Right lobe of liver (tissue), 6 donors: ENCODE measurements around the gene SPNS3. TPM values are rescaled to one million over a fixed set of nuclear protein-coding genes. Genes with fewer than 3 reads are reported as not detected.

Experiments used
- ATAC-seq, 4 donors: fragments of 200-7000 bp; cut with Tn5 transposase; one replicate each; pipeline ENCODE4 v1.9.1; 2020; ENCODE audit warnings: mild to moderate bottlenecking in 4 of 4, moderate library complexity in 4 of 4
- DNase-seq, 3 donors: peaks; one replicate each; pipeline ENCODE4 v3.0.0-alpha.2; 2020
- H3K27ac ChIP-seq, 3 donors: fragments of 200-600 bp; one replicate each; pipeline ENCODE4 v1.8.0; 2022
- H3K27me3 ChIP-seq, 2 donors: fragments of 200-600 bp; one replicate each; pipeline ENCODE4 v1.8.0; 2022
- H3K36me3 ChIP-seq, 4 donors: fragments of 200-600 bp; sonication (generic) in 1 of 4; one replicate each; pipeline versions ENCODE4 v1.5.1 to v1.8.0; 2017 to 2022; ENCODE audit warnings: control low read depth in 1 of 4
- H3K4me1 ChIP-seq, 4 donors: fragments of 200-600 bp; sonication (generic) in 1 of 4; one replicate each; pipeline versions ENCODE4 v1.5.1 to v1.8.0; 2017 to 2022; ENCODE audit warnings: control low read depth in 1 of 4
- H3K4me3 ChIP-seq, 3 donors: fragments of 200-600 bp; one replicate each; pipeline ENCODE4 v1.8.0; 2022
- H3K9me3 ChIP-seq, 4 donors: fragments of 200-600 bp; sonication (generic) in 1 of 4; one replicate each; pipeline versions ENCODE4 v1.5.1 to v1.8.0; 2017 to 2022; ENCODE audit warnings: control low read depth in 1 of 4
- POLR2A ChIP-seq: fragments of 450-650 bp; IDR thresholded peaks from one replicate; pipeline ENCODE4 v1.6.1; 2017; ENCODE audit warnings: antibody characterized with exemption, mild to moderate bottlenecking
- WGBS: methylation state at CpG from one replicate; pipeline ENCODE4 v1.1.6; 2018; ENCODE audit warnings: low coverage, low lambda C conversion rate; ENCODE audit not compliant: insufficient coverage; ENCODE audit errors: missing lambda C conversion rate; 5-methylcytosine and 5-hydroxymethylcytosine counted together
- intact Hi-C, 2 donors: fragments of 100-400 bp; cut with DNase I; formaldehyde crosslinking; loops; one replicate each; pipeline versions ENCODE4 v1.11.2 to v1.14.1; 2022
- total RNA-seq, 6 experiments: library from RNA; depleted of rRNA in 2 of 6; stranded (reverse); fragments of >200 nt in 2 of 6; fragmentation: NEBNext Ultra II Directional in 3 of 6; extraction: Animal tissue kit (Norgen Biotek cat#: 25700) in 3 of 6; gene quantifications; one replicate each; pipeline versions ENCODE4 v1.1.0 to v1.2.4, GENCODE V29; 2016 to 2023
- TF ChIP-seq, protein P1 (sequence below), 4 donors: fragments of 200-600 bp in 3 of 4; fragments of 450-650 bp in 1 of 4; IDR thresholded peaks; one replicate each; pipeline versions ENCODE4 v1.5.1 to v1.8.0; 2016 to 2022; ENCODE audit warnings: antibody characterized with exemption in 4 of 4, mild to moderate bottlenecking in 2 of 4
- donor health status: DM: no; HTN: yes; CAD: no.
- donor health status: DM: no; HTN: no; CAD: no.
- donor health status: DM: no; HTN: no; CAD: no.
- donor health status: DM: no; HTN: yes; CAD: no.
- donor health status: DM: no; HTN: yes; CAD: no.

The SPNS3 gene
- total RNA-seq, 6 experiments from 2014 or later, result not detected

DNA sequence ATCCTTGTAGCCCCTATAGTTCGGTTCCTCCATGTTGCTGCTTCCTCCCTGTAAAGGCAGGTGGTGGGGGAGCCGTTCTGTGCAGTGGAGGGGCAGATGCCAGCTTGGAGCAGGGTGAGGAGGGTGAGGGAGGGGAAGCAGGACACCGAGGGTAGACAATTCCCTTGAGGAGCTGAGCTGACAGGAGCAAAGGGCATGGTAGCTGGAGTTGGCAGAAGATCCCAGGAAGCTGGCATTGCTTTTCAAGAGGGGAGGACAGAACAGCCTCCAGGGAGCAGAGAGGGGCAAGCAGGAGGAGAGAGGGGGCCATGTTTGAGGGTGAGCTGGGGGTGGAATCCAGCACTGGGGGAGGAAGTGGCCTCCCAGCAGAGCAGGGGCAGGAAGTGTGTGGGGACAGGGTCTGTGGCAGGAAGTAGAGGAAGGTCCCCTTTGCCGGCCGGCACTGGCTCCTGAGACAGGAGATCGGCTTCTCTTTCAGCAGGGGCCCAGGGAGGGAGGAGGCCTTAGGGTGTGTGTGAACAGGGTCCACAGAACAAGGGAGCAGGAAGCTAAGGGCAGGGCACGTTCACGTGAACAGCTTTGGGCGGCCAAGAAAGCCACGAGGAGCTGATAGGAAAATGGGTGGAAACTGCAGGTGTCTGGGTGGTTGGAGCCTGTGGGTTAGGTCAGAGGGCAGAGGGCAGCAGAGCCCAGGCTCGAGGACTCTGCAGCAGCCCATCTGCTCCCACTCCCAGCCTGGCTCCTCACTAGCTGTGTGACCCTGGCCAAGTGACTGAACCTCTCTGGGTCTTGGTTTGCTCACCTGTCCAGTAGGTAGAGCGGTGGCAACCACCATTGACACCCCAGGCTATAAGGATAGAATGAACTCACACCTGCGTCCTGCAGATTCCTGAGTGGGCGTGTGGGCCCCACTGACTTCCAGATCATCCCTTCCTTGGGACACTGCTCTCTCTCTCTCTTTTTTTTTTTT, 47.5 kb downstream of the SPNS3 start:
- Histone ChIP-seq H3K27me3 (no peaks in the 10 kb centered on the region), H3K36me3 (no peaks in the 10 kb centered on the region), H3K4me3 (no peak overlapping the region), H3K9me3 (no peaks in the 10 kb centered on the region), H3K4me1 (peaks cover 0 to 11% (median 0%) of the 10 kb centered on the region in 4 donors), H3K27ac (no peak overlapping the region)
- ATAC-seq, result peak; percentile 10 to 50 (median 30)
- intact Hi-C loops, result no loop called here
- 35% methylated on average over 8 of the region's 14 CpGs for WGBS
- TF ChIP-seq POLR2A, result no peak
- TF ChIP-seq, protein P1, sequence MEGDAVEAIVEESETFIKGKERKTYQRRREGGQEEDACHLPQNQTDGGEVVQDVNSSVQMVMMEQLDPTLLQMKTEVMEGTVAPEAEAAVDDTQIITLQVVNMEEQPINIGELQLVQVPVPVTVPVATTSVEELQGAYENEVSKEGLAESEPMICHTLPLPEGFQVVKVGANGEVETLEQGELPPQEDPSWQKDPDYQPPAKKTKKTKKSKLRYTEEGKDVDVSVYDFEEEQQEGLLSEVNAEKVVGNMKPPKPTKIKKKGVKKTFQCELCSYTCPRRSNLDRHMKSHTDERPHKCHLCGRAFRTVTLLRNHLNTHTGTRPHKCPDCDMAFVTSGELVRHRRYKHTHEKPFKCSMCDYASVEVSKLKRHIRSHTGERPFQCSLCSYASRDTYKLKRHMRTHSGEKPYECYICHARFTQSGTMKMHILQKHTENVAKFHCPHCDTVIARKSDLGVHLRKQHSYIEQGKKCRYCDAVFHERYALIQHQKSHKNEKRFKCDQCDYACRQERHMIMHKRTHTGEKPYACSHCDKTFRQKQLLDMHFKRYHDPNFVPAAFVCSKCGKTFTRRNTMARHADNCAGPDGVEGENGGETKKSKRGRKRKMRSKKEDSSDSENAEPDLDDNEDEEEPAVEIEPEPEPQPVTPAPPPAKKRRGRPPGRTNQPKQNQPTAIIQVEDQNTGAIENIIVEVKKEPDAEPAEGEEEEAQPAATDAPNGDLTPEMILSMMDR (IDR thresholded peaks at IDR 0.05), result no peak
- DNase-seq, result no peak

DNA sequence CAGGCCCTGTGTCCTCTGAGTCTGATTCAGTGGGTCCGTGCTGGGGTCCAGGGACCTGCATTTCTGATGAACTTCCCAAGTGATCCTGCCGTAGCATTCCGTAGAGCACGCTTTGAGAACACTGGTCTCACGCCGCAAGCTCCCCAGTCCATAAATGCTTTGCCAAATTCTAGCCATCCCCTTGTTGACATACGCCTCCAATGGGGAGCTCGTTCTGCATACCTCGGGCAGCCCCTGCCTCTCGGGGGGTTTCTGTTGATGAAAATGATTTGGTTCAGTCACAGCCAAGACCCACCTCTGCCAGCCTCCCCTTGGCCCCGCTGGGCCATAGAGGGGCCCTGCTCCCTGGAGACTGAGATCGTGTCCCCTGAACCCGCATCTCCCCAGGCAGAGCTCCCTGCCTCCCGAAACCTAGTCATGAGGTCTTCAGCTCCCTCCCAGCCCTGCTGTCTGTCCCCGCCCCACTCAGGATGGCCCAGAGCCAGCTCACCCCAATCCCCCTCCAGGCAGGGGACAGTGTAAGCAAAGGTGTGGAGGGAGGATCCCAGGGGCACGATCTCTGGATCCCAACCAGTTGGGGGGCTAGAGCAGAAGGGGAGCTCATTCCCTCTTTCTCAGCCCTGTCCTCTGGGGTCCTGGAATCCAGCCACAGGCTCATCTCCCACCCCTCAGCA, 48.7 kb downstream of the SPNS3 start:
- Histone ChIP-seq H3K4me3 (no peak overlapping the region), H3K36me3 (no peaks in the 10 kb centered on the region), H3K27me3 (no peaks in the 10 kb centered on the region), H3K27ac (no peak overlapping the region), H3K9me3 (no peaks in the 10 kb centered on the region), H3K4me1 (peaks cover 0 to 11% (median 0%) of the 10 kb centered on the region in 4 donors)
- DNase-seq, result peak in 1 of 3 donors; percentile 17
- WGBS, result 88% methylated on average over 5 of the region's 16 CpGs
- intact Hi-C loops, result no loop called here
- TF ChIP-seq, protein P1 (IDR thresholded peaks at IDR 0.05), result no peak
- no peak for TF ChIP-seq POLR2A
- peak in 1 of 4 donors; percentile 2 for ATAC-seq

- DNase-seq, result peak in 1 of 3 donors; percentile 58
- Histone ChIP-seq H3K4me3 (no peak overlapping the region), H3K27me3 (no peaks in the 10 kb centered on the region), H3K36me3 (no peaks in the 10 kb centered on the region), H3K27ac (no peak overlapping the region), H3K4me1 (peaks cover 0 to 11% (median 0%) of the 10 kb centered on the region in 4 donors), H3K9me3 (no peaks in the 10 kb centered on the region)
- intact Hi-C loops, result no loop called here
- TF ChIP-seq POLR2A, result peak; percentile 25
- TF ChIP-seq, protein P1 (IDR thresholded peaks at IDR 0.05), result no peak
- 35% methylated on average over 3 of the region's 13 CpGs for WGBS
- peak; percentile 25 to 83 (median 40) for ATAC-seq
Measured at GRCh38 chr17:4483012-4483840, 49.5 kb downstream of the SPNS3 start.
